ENCODE data around the gene RAB3IL1.

Gene RAB3IL1

DNA sequence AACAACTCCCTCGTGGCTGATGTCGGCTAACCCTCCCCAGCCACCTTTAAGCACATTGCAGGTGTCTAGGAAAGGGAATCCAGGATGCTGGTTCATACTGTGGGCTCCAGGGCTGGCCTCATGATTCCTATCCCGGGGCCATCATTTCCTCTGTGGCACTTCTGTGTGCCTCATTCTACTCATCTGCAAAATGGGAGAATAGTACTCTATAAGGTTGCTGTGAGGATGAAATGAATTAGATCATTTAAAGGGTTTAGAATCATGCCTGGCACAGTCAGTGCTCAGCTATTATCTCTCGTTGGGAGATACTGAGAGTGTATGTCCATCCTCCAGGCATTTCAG, 21.7 kb downstream of the RAB3IL1 start:
- TF ChIP-seq, protein P1, sequence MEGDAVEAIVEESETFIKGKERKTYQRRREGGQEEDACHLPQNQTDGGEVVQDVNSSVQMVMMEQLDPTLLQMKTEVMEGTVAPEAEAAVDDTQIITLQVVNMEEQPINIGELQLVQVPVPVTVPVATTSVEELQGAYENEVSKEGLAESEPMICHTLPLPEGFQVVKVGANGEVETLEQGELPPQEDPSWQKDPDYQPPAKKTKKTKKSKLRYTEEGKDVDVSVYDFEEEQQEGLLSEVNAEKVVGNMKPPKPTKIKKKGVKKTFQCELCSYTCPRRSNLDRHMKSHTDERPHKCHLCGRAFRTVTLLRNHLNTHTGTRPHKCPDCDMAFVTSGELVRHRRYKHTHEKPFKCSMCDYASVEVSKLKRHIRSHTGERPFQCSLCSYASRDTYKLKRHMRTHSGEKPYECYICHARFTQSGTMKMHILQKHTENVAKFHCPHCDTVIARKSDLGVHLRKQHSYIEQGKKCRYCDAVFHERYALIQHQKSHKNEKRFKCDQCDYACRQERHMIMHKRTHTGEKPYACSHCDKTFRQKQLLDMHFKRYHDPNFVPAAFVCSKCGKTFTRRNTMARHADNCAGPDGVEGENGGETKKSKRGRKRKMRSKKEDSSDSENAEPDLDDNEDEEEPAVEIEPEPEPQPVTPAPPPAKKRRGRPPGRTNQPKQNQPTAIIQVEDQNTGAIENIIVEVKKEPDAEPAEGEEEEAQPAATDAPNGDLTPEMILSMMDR (IDR thresholded peaks at IDR 0.05; ENCODE audit: insufficient read depth, missing control alignments) = no peak
- FAIRE-seq (no peak), DNase-seq (ENCODE audit: insufficient read length, low spot score) (no peak)

DNA sequence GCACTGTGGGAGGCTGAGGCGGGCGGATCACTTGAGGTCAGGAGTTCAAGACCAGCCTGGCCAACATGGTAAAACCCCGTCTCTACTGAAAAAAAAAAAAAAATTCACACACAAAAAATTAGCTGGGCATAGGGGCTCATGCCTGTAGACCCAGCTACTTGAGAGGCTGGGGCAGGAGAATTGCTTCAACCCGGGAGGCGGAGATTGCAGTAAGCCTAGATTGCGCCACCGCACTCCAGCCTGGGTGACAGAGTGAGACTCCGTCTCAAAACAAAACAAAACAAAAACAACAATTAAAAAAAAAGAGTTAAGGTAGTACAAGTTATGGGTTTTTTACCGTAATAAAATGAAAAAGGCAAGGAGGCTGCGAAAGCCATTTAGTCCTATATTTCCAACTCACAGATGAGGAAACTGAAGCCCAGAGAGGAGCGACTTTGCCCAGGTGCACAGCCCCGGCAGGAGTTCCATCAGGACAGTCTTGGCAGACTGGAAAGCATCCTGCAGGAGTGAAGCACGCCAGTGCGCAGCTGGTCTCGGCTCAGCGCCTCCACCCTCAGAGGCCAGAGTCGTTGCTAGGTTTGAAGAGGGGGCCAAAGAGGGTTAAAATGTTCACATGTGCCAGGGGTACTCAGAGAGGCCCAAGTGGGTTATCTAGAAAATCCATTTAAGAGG, 22.2 kb downstream of the RAB3IL1 start:
- no peak for FAIRE-seq

DNA sequence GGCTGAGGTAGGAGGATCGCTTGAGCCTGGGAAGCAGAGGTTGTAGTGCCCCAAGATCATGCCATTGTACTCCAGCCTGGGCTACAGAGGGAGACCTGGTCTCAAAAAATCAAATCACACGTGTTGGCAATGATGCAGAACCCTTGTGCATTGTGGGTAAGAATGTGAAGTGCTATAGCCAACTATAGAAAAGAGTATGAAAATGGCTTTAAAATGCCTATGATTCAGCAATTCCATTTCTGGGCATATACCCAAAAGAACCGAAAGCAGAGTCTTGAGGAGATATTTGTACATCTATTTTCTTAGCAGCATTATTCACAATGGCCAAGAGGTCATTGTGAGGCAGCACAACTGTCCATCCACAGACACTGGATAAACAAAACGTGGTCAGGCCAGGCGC, 23.4 kb downstream of the RAB3IL1 start:
- TF ChIP-seq, protein P1 (IDR thresholded peaks at IDR 0.05; ENCODE audit: insufficient read depth, missing control alignments) = no peak
- DNase-seq (ENCODE audit: insufficient read length, low spot score) (no peak), FAIRE-seq (no peak)

More for the DNA sequence above, 22.2 kb downstream of the RAB3IL1 start:
- TF ChIP-seq, protein P1 (IDR thresholded peaks at IDR 0.05; ENCODE audit: insufficient read depth, missing control alignments) = no peak
- no peak for DNase-seq (ENCODE audit: insufficient read length, low spot score)

GRCh38 chr11:61892085-61892370, 25.3 kb downstream of the RAB3IL1 start:
- DNase-seq (ENCODE audit: insufficient read length, low spot score) (no peak), FAIRE-seq (no peak)
- TF ChIP-seq, protein P1 (IDR thresholded peaks at IDR 0.05; ENCODE audit: insufficient read depth, missing control alignments) = no peak

- DNase-seq (ENCODE audit: insufficient read length, low spot score) (peak; percentile 85), FAIRE-seq (no peak)
- TF ChIP-seq, protein P1 (IDR thresholded peaks at IDR 0.05; ENCODE audit: insufficient read depth, missing control alignments) = no peak
These were observed 25.9 kb downstream of the RAB3IL1 start, which contains the start of gene FADS3 for GRCh38 chr11:61891331-61892084. TSS of gene FADS3 (minus strand) at chr11:61891545. CDS start at chr11:61891381, 164 bp downstream.

- DNase-seq (ENCODE audit: insufficient read length, low spot score) (no peak), FAIRE-seq (no peak)
- TF ChIP-seq, protein P1 (IDR thresholded peaks at IDR 0.05; ENCODE audit: insufficient read depth, missing control alignments) = no peak
These were observed 26.6 kb downstream of the RAB3IL1 start for GRCh38 chr11:61890529-61891330.

Measured in D721Med (cell line).